DOHH2 (cell line): ENCODE data around the gene AFDN.

Source experiments
- H3F3A ChIP-seq: fragments of 200-600 bp; sonication (generic), shearing (Covaris generic); 2 replicates; pipeline ENCODE4 v1.6.0; 2016; ENCODE audit warnings: antibody characterized with exemption, mild to moderate bottlenecking; ENCODE audit not compliant: control insufficient read depth, insufficient read depth
- H3K27ac ChIP-seq: fragments of 200-600 bp; sonication (generic); 2 replicates; pipeline ENCODE4 v1.5.1; 2014; ENCODE audit warnings: low read depth, mild to moderate bottlenecking, low read length, moderate library complexity
- H3K27me3 ChIP-seq: fragments of 200-600 bp; sonication (generic); 2 replicates; pipeline ENCODE4 v1.6.1; 2014; ENCODE audit warnings: mild to moderate bottlenecking, low read length, mixed read lengths; ENCODE audit not compliant: control insufficient read depth
- H3K36me3 ChIP-seq: fragments of 200-600 bp; sonication (generic); 2 replicates; pipeline ENCODE4 v1.6.1; 2014; ENCODE audit warnings: mild to moderate bottlenecking, low read length, moderate library complexity, mixed read lengths; ENCODE audit not compliant: control insufficient read depth
- H3K4me1 ChIP-seq: fragments of 200-600 bp; sonication (generic); 2 replicates; pipeline ENCODE4 v1.6.1; 2014; ENCODE audit warnings: mild to moderate bottlenecking, low read length, mixed read lengths; ENCODE audit not compliant: control insufficient read depth
- H3K4me2 ChIP-seq: fragments of 200-600 bp; sonication (generic); 2 replicates; pipeline ENCODE4 v1.6.0; 2014; ENCODE audit warnings: mild to moderate bottlenecking, low read length, moderate library complexity
- H3K4me3 ChIP-seq: fragments of 200-600 bp; sonication (generic); 2 replicates; pipeline ENCODE4 v1.5.1; 2014; ENCODE audit warnings: mild to moderate bottlenecking, low read length, mixed read lengths
- H3K79me2 ChIP-seq: fragments of 200-600 bp; sonication (generic); 2 replicates; pipeline ENCODE4 v1.6.1; 2014; ENCODE audit warnings: mild to moderate bottlenecking, low read length, mixed read lengths; ENCODE audit not compliant: control insufficient read depth
- H3K9me2 ChIP-seq: fragments of 200-600 bp; sonication (generic); replicated peaks from 2 replicates; pipeline ENCODE4 v1.6.1; 2014; ENCODE audit warnings: mild to moderate bottlenecking, low read length, mixed read lengths; ENCODE audit not compliant: control insufficient read depth
- H3K9me3 ChIP-seq: fragments of 200-600 bp; sonication (generic); 2 replicates; pipeline ENCODE4 v1.6.1; 2014; ENCODE audit warnings: antibody characterized with exemption, low read length, mixed read lengths; ENCODE audit not compliant: control insufficient read depth, insufficient read depth
- H4K20me1 ChIP-seq: fragments of 200-600 bp; sonication (generic); 2 replicates; pipeline ENCODE4 v1.6.0; 2014; ENCODE audit warnings: low read depth, mild to moderate bottlenecking, antibody characterized with exemption, low read length, moderate library complexity; ENCODE audit not compliant: control insufficient read depth, insufficient read depth
- EZH2phosphoT487 ChIP-seq: fragments of 200-600 bp; sonication (generic); IDR thresholded peaks from 2 replicates; pipeline ENCODE4 v1.6.1; 2017; ENCODE audit warnings: borderline replicate concordance, mild to moderate bottlenecking, antibody characterized with exemption, low read length, moderate library complexity, mixed read lengths
- TF ChIP-seq, protein P1 (sequence below): fragments of 200-600 bp; sonication (generic); IDR thresholded peaks from one replicate; pipeline ENCODE4 v1.5.1; 2014; ENCODE audit warnings: antibody characterized with exemption, mild to moderate bottlenecking, low read depth, low read length; ENCODE audit not compliant: poor library complexity, severe bottlenecking

Gene AFDN

DNA sequence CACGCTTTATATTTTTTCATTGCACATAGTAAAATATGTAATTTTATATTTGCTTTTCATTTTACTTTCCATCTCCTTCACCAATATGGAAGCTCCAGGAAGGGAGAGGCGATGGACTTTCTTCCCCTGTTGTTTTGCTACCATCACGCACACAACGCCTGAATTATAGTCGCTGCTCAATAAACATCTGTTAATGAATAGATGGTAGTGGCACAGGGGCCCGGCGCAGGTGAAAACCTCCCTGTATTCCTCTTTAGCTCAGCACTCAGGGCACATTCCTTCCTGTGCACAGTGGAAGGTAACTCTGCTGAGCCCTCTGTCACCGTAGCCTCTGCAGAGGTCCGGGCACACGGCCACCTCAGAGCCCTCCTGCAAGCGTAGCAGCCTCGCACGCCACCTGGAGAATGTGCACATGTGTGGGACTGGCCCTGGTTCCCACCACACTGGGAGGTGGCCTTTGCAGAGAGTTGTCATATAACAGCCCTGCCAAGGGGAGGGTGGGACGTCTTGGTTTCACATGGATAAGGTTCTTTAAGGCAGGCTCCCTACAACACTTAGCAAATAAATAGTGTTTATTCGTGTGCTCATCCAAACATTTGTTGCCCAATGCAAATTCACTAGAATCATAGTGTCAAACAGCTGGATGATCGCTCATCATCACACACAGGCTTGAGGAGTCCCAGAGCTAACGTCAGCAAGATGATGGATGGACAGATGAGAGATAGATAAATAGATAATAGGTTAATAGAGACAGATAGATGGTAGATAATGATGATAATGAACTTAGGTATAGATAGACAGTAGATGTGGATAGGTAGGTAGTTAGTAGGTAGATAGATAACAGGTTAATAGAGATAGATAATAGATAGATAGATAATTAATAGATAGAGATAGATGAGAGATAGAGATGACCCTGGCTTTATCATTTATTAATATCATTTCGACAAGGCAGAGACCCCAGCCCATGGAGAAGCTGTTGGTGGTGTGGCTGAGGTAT is 32.3 kb upstream of the AFDN start:
- TF ChIP-seq, protein P1, sequence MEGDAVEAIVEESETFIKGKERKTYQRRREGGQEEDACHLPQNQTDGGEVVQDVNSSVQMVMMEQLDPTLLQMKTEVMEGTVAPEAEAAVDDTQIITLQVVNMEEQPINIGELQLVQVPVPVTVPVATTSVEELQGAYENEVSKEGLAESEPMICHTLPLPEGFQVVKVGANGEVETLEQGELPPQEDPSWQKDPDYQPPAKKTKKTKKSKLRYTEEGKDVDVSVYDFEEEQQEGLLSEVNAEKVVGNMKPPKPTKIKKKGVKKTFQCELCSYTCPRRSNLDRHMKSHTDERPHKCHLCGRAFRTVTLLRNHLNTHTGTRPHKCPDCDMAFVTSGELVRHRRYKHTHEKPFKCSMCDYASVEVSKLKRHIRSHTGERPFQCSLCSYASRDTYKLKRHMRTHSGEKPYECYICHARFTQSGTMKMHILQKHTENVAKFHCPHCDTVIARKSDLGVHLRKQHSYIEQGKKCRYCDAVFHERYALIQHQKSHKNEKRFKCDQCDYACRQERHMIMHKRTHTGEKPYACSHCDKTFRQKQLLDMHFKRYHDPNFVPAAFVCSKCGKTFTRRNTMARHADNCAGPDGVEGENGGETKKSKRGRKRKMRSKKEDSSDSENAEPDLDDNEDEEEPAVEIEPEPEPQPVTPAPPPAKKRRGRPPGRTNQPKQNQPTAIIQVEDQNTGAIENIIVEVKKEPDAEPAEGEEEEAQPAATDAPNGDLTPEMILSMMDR: no peak
- no peak for TF ChIP-seq EZH2phosphoT487
- Histone ChIP-seq H3K9me2 (no peaks in the 10 kb centered on the region), H3K27ac (no peak overlapping the region), H3K9me3 (no peaks in the 10 kb centered on the region), H4K20me1 (no peaks in the 10 kb centered on the region), H3F3A (no peaks in the 10 kb centered on the region), H3K79me2 (no peaks in the 10 kb centered on the region), H3K27me3 (peaks cover 6% of the 10 kb centered on the region), H3K4me1 (no peaks in the 10 kb centered on the region), H3K4me3 (no peak overlapping the region), H3K4me2 (no peak overlapping the region), H3K36me3 (no peaks in the 10 kb centered on the region)

DNA sequence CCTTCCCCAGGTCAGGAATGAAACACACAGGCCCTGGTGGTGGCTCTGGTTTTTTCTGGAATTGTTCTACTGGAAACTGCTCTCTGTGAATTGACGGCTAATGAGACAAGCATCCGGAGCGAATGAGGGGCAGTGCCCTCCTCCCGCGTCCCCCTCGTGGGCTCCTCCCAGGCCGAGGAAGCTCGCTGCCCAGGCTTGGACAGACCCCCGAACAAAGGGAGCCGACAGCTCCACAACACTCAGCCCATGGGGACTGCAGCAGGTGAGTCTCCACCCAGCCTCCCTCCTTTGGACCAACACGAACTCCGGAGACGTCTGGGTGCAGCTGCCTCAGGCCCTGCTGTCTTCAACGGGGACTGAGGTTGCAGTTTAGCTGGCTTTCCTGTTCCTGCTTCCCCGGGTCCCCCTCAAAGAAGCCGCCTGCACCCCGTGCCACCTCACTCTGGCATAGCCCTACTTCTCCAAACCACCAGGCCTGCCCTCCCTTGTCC is 31.3 kb upstream of the AFDN start:
- no peak overlapping the region for H3K4me2 ChIP-seq
- H4K20me1 ChIP-seq: no peaks in the 10 kb centered on the region
- H3F3A ChIP-seq: no peaks in the 10 kb centered on the region
- H3K27me3 ChIP-seq: peaks cover 6% of the 10 kb centered on the region
- no peaks in the 10 kb centered on the region for H3K79me2 ChIP-seq
- H3K9me2 ChIP-seq: no peaks in the 10 kb centered on the region
- no peak overlapping the region for H3K4me3 ChIP-seq
- no peaks in the 10 kb centered on the region for H3K4me1 ChIP-seq
- no peaks in the 10 kb centered on the region for H3K36me3 ChIP-seq
- no peaks in the 10 kb centered on the region for H3K9me3 ChIP-seq
- no peak for TF ChIP-seq EZH2phosphoT487
- TF ChIP-seq, protein P1: no peak
- H3K27ac ChIP-seq: no peak overlapping the region

DNA sequence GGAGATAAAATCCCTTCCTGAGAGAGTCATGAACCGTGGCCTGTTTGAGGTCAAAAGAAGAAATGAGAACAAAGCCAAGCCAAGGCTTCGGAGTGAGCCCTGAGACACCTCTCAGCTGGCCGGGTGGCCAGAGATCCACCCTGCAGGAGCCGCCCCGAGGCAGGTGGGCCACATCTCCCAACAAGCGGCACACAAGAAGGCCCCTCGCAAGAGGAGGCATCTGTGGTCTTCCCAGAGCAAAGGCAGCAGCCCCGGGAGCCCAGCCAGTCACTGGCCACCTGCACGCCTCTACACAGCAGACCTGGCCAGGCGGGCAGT is 30.9 kb upstream of the AFDN start:
- Histone ChIP-seq H3K4me3 (no peak overlapping the region), H3F3A (no peaks in the 10 kb centered on the region)
- TF ChIP-seq, protein P1: no peak
- no peak for TF ChIP-seq EZH2phosphoT487

More for the DNA sequence above, 30.9 kb upstream of the AFDN start:
- Histone ChIP-seq H4K20me1 (no peaks in the 10 kb centered on the region), H3K27ac (no peak overlapping the region), H3K9me3 (no peaks in the 10 kb centered on the region), H3K79me2 (no peaks in the 10 kb centered on the region), H3K4me1 (no peaks in the 10 kb centered on the region), H3K36me3 (no peaks in the 10 kb centered on the region), H3K9me2 (no peaks in the 10 kb centered on the region), H3K4me2 (no peak overlapping the region), H3K27me3 (peaks cover 6% of the 10 kb centered on the region)
